Measurements from ENCODE around the gene TNFAIP8L1. TPM values are rescaled to one million over a fixed set of nuclear protein-coding genes. Genes with fewer than 3 reads are reported as not detected.

The TNFAIP8L1 gene
- total and polyA plus RNA-seq, 2 donors from 2014 or later = 11.5 to 16.0 TPM

- intact Hi-C loops (cut with DNase I) = no loop called here
- Histone ChIP-seq H3K4me1 (ENCODE audit: control insufficient read depth in 2 of 3, insufficient read depth in 2 of 3, low read depth in 1 of 3, low read length in 3 of 3) (no peaks in the 10 kb centered on the region), H3K27ac (ENCODE audit: low read depth in 2 of 2, low read length in 2 of 2) (no peak overlapping the region), H3K4me3 (ENCODE audit: low read length in 3 of 3) (no peak overlapping the region), H3K9ac (ENCODE audit: low read length in 3 of 3) (no peak overlapping the region), H3K27me3 (ENCODE audit: control insufficient read depth, insufficient read depth, low read length) (no peaks in the 10 kb centered on the region), H3K36me3 (ENCODE audit: control insufficient read depth in 2 of 3, insufficient read depth in 3 of 3, low read length in 3 of 3) (peaks cover 2 to 38% (median 22%) of the 10 kb centered on the region in 3 donors), H3K9me3 (ENCODE audit: control insufficient read depth in 2 of 3, insufficient read depth in 1 of 3, low read length in 3 of 3) (no peaks in the 10 kb centered on the region)
- TF ChIP-seq, protein P1, sequence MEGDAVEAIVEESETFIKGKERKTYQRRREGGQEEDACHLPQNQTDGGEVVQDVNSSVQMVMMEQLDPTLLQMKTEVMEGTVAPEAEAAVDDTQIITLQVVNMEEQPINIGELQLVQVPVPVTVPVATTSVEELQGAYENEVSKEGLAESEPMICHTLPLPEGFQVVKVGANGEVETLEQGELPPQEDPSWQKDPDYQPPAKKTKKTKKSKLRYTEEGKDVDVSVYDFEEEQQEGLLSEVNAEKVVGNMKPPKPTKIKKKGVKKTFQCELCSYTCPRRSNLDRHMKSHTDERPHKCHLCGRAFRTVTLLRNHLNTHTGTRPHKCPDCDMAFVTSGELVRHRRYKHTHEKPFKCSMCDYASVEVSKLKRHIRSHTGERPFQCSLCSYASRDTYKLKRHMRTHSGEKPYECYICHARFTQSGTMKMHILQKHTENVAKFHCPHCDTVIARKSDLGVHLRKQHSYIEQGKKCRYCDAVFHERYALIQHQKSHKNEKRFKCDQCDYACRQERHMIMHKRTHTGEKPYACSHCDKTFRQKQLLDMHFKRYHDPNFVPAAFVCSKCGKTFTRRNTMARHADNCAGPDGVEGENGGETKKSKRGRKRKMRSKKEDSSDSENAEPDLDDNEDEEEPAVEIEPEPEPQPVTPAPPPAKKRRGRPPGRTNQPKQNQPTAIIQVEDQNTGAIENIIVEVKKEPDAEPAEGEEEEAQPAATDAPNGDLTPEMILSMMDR (IDR thresholded peaks at IDR 0.05; ENCODE audit: borderline replicate concordance, extremely low read depth, insufficient read depth) = no peak
- FAIRE-seq = no peak
- no peak for DNase-seq
Measured at GRCh38 chr19:4688587-4688986, 49.3 kb downstream of the TNFAIP8L1 start.

DNA sequence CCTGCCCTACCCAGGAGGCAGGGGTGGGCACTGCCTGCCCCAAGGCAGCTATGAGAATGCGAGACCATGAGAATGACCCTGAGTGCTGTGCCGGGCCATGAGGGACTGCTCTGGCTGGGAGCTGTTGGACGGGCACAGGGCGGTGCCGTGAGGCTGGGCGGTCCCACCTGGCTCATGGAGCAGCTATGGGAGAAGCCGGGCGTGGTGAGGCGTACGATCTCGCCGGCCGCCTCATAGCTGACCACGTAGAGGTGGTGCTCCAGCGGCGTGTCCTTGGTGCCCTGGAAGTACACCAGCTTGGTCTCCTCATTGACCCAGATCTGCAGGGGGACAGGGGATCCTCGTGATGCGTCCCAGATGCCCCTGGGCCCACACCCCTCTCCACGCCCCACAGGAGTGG, 50.1 kb downstream of the TNFAIP8L1 start:
- H3K36me3 ChIP-seq (ENCODE audit: control insufficient read depth in 2 of 3, insufficient read depth in 3 of 3, low read length in 3 of 3) = peaks cover 5 to 44% (median 24%) of the 10 kb centered on the region in 3 donors
- no peak overlapping the region for H3K27ac ChIP-seq (ENCODE audit: low read depth in 2 of 2, low read length in 2 of 2)
- no peaks in the 10 kb centered on the region for H3K4me1 ChIP-seq (ENCODE audit: control insufficient read depth in 2 of 3, insufficient read depth in 2 of 3, low read depth in 1 of 3, low read length in 3 of 3)
- H3K4me3 ChIP-seq (ENCODE audit: low read length in 3 of 3) = no peak overlapping the region
- TF ChIP-seq, protein P1 (IDR thresholded peaks at IDR 0.05; ENCODE audit: borderline replicate concordance, extremely low read depth, insufficient read depth) = no peak
- no peaks in the 10 kb centered on the region for H3K9me3 ChIP-seq (ENCODE audit: control insufficient read depth in 2 of 3, insufficient read depth in 1 of 3, low read length in 3 of 3)
- H3K9ac ChIP-seq (ENCODE audit: low read length in 3 of 3) = no peak overlapping the region
- no peaks in the 10 kb centered on the region for H3K27me3 ChIP-seq (ENCODE audit: control insufficient read depth, insufficient read depth, low read length)
- FAIRE-seq = no peak
- DNase-seq = no peak
- intact Hi-C loops (cut with DNase I) = no loop called here

DNA sequence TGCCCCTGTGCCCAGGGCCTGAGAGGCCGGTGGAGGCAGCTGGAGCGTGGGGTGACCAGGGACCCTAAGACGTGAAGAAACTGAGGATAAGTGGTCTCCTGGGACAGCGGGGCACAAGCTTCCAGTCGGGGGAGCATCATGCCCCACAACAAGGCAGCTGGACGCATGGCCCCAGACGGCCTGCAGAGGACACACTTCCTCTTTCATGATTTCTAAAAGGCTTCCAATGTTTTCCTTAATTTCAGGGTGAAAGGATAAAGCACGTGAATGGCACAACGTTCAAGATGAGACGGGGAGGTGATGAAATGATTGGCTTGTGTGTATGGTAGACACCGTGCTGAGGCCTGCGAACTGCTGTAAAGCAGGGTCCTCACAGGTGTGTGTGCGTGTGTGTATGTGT, 51.0 kb downstream of the TNFAIP8L1 start:
- intact Hi-C loops (cut with DNase I) = no loop called here
- TF ChIP-seq, protein P1 (IDR thresholded peaks at IDR 0.05; ENCODE audit: borderline replicate concordance, extremely low read depth, insufficient read depth) = no peak
- Histone ChIP-seq H3K9me3 (ENCODE audit: control insufficient read depth in 2 of 3, insufficient read depth in 1 of 3, low read length in 3 of 3) (no peaks in the 10 kb centered on the region), H3K27ac (ENCODE audit: low read depth in 2 of 2, low read length in 2 of 2) (no peak overlapping the region), H3K4me1 (ENCODE audit: control insufficient read depth in 2 of 3, insufficient read depth in 2 of 3, low read depth in 1 of 3, low read length in 3 of 3) (no peaks in the 10 kb centered on the region), H3K4me3 (ENCODE audit: low read length in 3 of 3) (no peak overlapping the region), H3K27me3 (ENCODE audit: control insufficient read depth, insufficient read depth, low read length) (no peaks in the 10 kb centered on the region), H3K36me3 (ENCODE audit: control insufficient read depth in 2 of 3, insufficient read depth in 3 of 3, low read length in 3 of 3) (peaks cover 5 to 50% (median 30%) of the 10 kb centered on the region in 3 donors), H3K9ac (ENCODE audit: low read length in 3 of 3) (no peak overlapping the region)
- DNase-seq = no peak
- no peak for FAIRE-seq

DNA sequence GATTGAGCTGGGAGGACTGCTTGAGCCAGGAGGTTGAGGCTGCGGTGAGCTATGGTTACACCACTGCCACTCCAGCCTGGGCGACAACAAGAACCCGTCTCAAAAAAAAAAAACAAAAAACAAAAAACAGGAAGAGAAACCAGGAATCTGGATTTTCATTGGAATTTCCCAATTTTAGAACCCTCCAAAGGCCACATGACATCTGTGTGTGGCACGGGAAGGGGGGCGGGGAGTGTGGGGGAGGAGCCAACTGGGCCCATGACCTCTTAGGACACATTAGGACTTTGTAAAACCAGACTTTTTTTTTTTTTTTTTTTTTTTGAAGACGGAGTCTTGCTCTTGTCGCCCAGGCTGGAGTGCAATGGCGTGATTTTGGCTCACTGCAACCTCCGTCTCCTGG, 52.1 kb downstream of the TNFAIP8L1 start:
- Histone ChIP-seq H3K4me1 (ENCODE audit: control insufficient read depth in 2 of 3, insufficient read depth in 2 of 3, low read depth in 1 of 3, low read length in 3 of 3) (no peaks in the 10 kb centered on the region), H3K27ac (ENCODE audit: low read depth in 2 of 2, low read length in 2 of 2) (no peak overlapping the region), H3K9me3 (ENCODE audit: control insufficient read depth in 2 of 3, insufficient read depth in 1 of 3, low read length in 3 of 3) (no peaks in the 10 kb centered on the region), H3K36me3 (ENCODE audit: control insufficient read depth in 2 of 3, insufficient read depth in 3 of 3, low read length in 3 of 3) (peaks cover 5 to 50% (median 30%) of the 10 kb centered on the region in 3 donors), H3K9ac (ENCODE audit: low read length in 3 of 3) (no peak overlapping the region), H3K27me3 (ENCODE audit: control insufficient read depth, insufficient read depth, low read length) (no peaks in the 10 kb centered on the region), H3K4me3 (ENCODE audit: low read length in 3 of 3) (no peak overlapping the region)
- no peak for FAIRE-seq
- TF ChIP-seq, protein P1 (IDR thresholded peaks at IDR 0.05; ENCODE audit: borderline replicate concordance, extremely low read depth, insufficient read depth) = no peak
- intact Hi-C loops (cut with DNase I) = no loop called here
- DNase-seq = no peak

Data from kidney (tissue), 14 donors.